ENCODE measurements around the gene TM7SF3.

GRCh38 chr12:27061317-27061716 is 47.1 kb upstream of the TM7SF3 start:
- TF ChIP-seq CTCF (IDR thresholded peaks at IDR 0.05) (no peak), POLR2A (IDR thresholded peaks at IDR 0.05) (no peak)
